IMR-90 (cell line): Measurements from ENCODE around the gene TEX14. TPM values are rescaled to one million over a fixed set of nuclear protein-coding genes. Genes with fewer than 3 reads are reported as not detected.

Source experiments
- ATAC-seq: fragments of 200-7000 bp; cut with Tn5 transposase; 2 replicates; pipeline ENCODE4 v1.9.1; 2020; ENCODE audit warnings: low read depth, mild to moderate bottlenecking, moderate library complexity
- BruUV-seq: library from RNA; stranded (reverse); fragments of 400-500 nt; replicated peaks from 2 replicates; lab custom pipeline; 2021; lab: Mats Ljungman, UMichigan
- CTCF ChIA-PET: fragments of 300-600 bp; formaldehyde crosslinking; extraction: SDS; loops from one replicate; lab custom pipeline; 2021; ENCODE audit warnings: antibody characterized with exemption; lab: Yijun Ruan, JAX
- POLR2A ChIA-PET: fragments of 300-600 bp; sonication (Branson Sonifier 250); formaldehyde crosslinking; loops from one replicate; lab custom pipeline; 2022; ENCODE audit warnings: antibody characterized with exemption; ENCODE audit not compliant: unreplicated experiment; lab: Charles Lee
- DNase-seq: peaks from one replicate; pipeline ENCODE4 v3.0.0; 2013
- H2AFZ ChIP-seq: replicated peaks from 2 replicates; pipeline ENCODE3; 2013; ENCODE audit warnings: low read length, mild to moderate bottlenecking; ENCODE audit not compliant: poor library complexity
- H2AK5ac ChIP-seq: 2 replicates; pipeline ENCODE4 v1.6.1; 2013; ENCODE audit warnings: low read depth, low read length, inconsistent platforms
- H2AK9ac ChIP-seq: replicated peaks from 2 replicates; pipeline ENCODE3; 2013; ENCODE audit warnings: mild to moderate bottlenecking, low read depth, low read length, moderate library complexity; ENCODE audit not compliant: poor library complexity
- H2BK120ac ChIP-seq: 2 replicates; pipeline ENCODE4 v1.6.1; 2013; ENCODE audit warnings: low read depth, low read length, inconsistent platforms
- H2BK15ac ChIP-seq: 3 replicates; pipeline ENCODE4 v1.6.1; 2013; ENCODE audit warnings: low read depth, low read length, inconsistent platforms
- H2BK20ac ChIP-seq: 2 replicates; pipeline ENCODE4 v1.6.1; 2013; ENCODE audit warnings: low read depth, mild to moderate bottlenecking, inconsistent platforms, low read length, moderate library complexity
- H2BK5ac ChIP-seq: 2 replicates; pipeline ENCODE4 v1.6.1; 2013; ENCODE audit warnings: mild to moderate bottlenecking, low read depth, low read length, inconsistent platforms; ENCODE audit not compliant: poor library complexity, severe bottlenecking
- H3K14ac ChIP-seq: replicated peaks from 2 replicates; pipeline ENCODE4 v1.6.1; 2013; ENCODE audit warnings: low read depth, low read length, inconsistent platforms
- H3K18ac ChIP-seq: 2 replicates; pipeline ENCODE4 v1.6.1; 2013; ENCODE audit warnings: low read depth, low read length, control low read depth
- H3K23ac ChIP-seq: 2 replicates; pipeline ENCODE4 v1.6.1; 2013; ENCODE audit warnings: low read depth, low read length, inconsistent platforms
- H3K27ac ChIP-seq: 2 replicates; pipeline ENCODE4 v1.5.1; 2013; ENCODE audit warnings: mild to moderate bottlenecking, control low read depth, low read length; ENCODE audit not compliant: insufficient read depth
- H3K27me3 ChIP-seq: 2 replicates; pipeline ENCODE4 v1.6.1; 2013; ENCODE audit warnings: low read length; ENCODE audit not compliant: control insufficient read depth, insufficient read depth
- H3K36me3 ChIP-seq: 2 replicates; pipeline ENCODE4 v1.6.1; 2013; ENCODE audit warnings: low read length, mixed read lengths; ENCODE audit not compliant: control insufficient read depth, insufficient read depth
- H3K4ac ChIP-seq: 2 replicates; pipeline ENCODE4 v1.6.1; 2013; ENCODE audit warnings: low read depth, low read length, inconsistent platforms
- H3K4me1 ChIP-seq: 2 replicates; pipeline ENCODE4 v1.6.1; 2013; ENCODE audit warnings: low read length, mixed read lengths; ENCODE audit not compliant: control insufficient read depth, insufficient read depth
- H3K4me2 ChIP-seq: 2 replicates; pipeline ENCODE4 v1.6.1; 2013; ENCODE audit warnings: low read depth, mild to moderate bottlenecking, control low read depth, low read length, moderate library complexity
- H3K4me3 ChIP-seq: 2 replicates; pipeline ENCODE4 v1.5.1; 2013; ENCODE audit warnings: low read depth, mild to moderate bottlenecking, control low read depth, low read length, moderate library complexity; ENCODE audit not compliant: insufficient read depth
- H3K56ac ChIP-seq: 2 replicates; pipeline ENCODE4 v1.6.1; 2013; ENCODE audit warnings: low read length, inconsistent platforms; ENCODE audit not compliant: insufficient read depth; ENCODE audit errors: extremely low read depth
- H3K79me1 ChIP-seq, 2 experiments: 2 replicates each; pipeline ENCODE4 v1.6.1; 2013; ENCODE audit warnings: low read length in 2 of 2, inconsistent platforms in 1 of 2, low read depth in 1 of 2
- H3K9ac ChIP-seq: 2 replicates; pipeline ENCODE4 v1.6.1; 2013; ENCODE audit warnings: low read depth, low read length, control low read depth
- H3K9me1 ChIP-seq: 2 replicates; pipeline ENCODE4 v1.6.1; 2013; ENCODE audit warnings: low read length, inconsistent platforms; ENCODE audit not compliant: insufficient read depth
- H3K9me3 ChIP-seq: 2 replicates; pipeline ENCODE4 v1.6.1; 2013; ENCODE audit warnings: low read length; ENCODE audit not compliant: control insufficient read depth, insufficient read depth
- H4K20me1 ChIP-seq: 2 replicates; pipeline ENCODE4 v1.6.1; 2013; ENCODE audit warnings: low read length, inconsistent platforms; ENCODE audit not compliant: insufficient read depth
- H4K5ac ChIP-seq: 2 replicates; pipeline ENCODE4 v1.6.1; 2013; ENCODE audit warnings: mild to moderate bottlenecking, low read depth, low read length, control low read depth
- H4K8ac ChIP-seq, 2 experiments: 2 replicates each; pipeline ENCODE4 v1.6.1; 2013; ENCODE audit warnings: low read depth in 2 of 2, low read length in 2 of 2, control low read depth in 1 of 2, inconsistent platforms in 1 of 2
- H4K91ac ChIP-seq: 2 replicates; pipeline ENCODE4 v1.6.1; 2013; ENCODE audit warnings: low read depth, low read length, inconsistent platforms; ENCODE audit not compliant: insufficient read depth
- BHLHE40 ChIP-seq: fragments of 150-350 bp; IDR thresholded peaks from 2 replicates; pipeline ENCODE4 v1.6.1; 2016; ENCODE audit warnings: mild to moderate bottlenecking, low read depth, low read length
- CEBPB ChIP-seq: IDR thresholded peaks from 2 replicates; pipeline ENCODE4 v1.6.1; 2012; ENCODE audit warnings: low read depth, low read length, improper control_type of control experiment
- CHD1 ChIP-seq: IDR thresholded peaks from 2 replicates; pipeline ENCODE4 v1.6.1; 2012; ENCODE audit warnings: low read depth, low read length, improper control_type of control experiment
- CTCF ChIP-seq: conservative IDR thresholded peaks from 2 replicates; pipeline ENCODE4 v1.5.1; 2012; ENCODE audit warnings: mild to moderate bottlenecking, low read depth, low read length, improper control_type of control experiment
- ELK1 ChIP-seq: fragments of 150-350 bp; IDR thresholded peaks from 2 replicates; pipeline ENCODE4 v1.6.1; 2016; ENCODE audit warnings: low read depth, mild to moderate bottlenecking, low read length, moderate library complexity, borderline replicate concordance
- MAFK ChIP-seq: IDR thresholded peaks from 2 replicates; pipeline ENCODE4 v1.6.1; 2012; ENCODE audit warnings: low read depth, low read length, improper control_type of control experiment
- NFE2L2 ChIP-seq: fragments of 150-350 bp; IDR thresholded peaks from 2 replicates; pipeline ENCODE4 v1.6.1; 2016; ENCODE audit warnings: low read depth, mild to moderate bottlenecking, low read length
- POLR2A ChIP-seq: IDR thresholded peaks from 2 replicates; pipeline ENCODE4 v1.6.1; 2012; ENCODE audit warnings: mild to moderate bottlenecking, low read depth, low read length
- RAD21 ChIP-seq: IDR thresholded peaks from 2 replicates; pipeline ENCODE4 v1.6.1; 2012; ENCODE audit warnings: low read length, improper control_type of control experiment
- RCOR1 ChIP-seq: IDR thresholded peaks from 2 replicates; pipeline ENCODE4 v1.6.1; 2012; ENCODE audit warnings: mild to moderate bottlenecking, low read length, improper control_type of control experiment; ENCODE audit not compliant: insufficient replicate concordance
- RFX5 ChIP-seq: IDR thresholded peaks from 2 replicates; pipeline ENCODE4 v1.8.0; 2012; ENCODE audit warnings: low read depth, mild to moderate bottlenecking, low read length, moderate library complexity
- SMC3 ChIP-seq: fragments of 150-350 bp; IDR thresholded peaks from 2 replicates; pipeline ENCODE4 v1.6.1; 2016; ENCODE audit warnings: low read depth, mild to moderate bottlenecking, antibody characterized with exemption, low read length, moderate library complexity
- USF2 ChIP-seq: fragments of 150-350 bp; IDR thresholded peaks from 2 replicates; pipeline ENCODE4 v1.6.1; 2017; ENCODE audit warnings: mild to moderate bottlenecking, antibody characterized with exemption, low read length, low read depth
- WGBS, 2 experiments: methylation state at CpG; one replicate each; pipeline versions ENCODE4 v1.1.5 to v1.1.7; 2013; ENCODE audit warnings: missing lambda C conversion rate in 2 of 2; ENCODE audit not compliant: insufficient read length in 1 of 2; ENCODE audit errors: extremely low coverage in 2 of 2; 5-methylcytosine and 5-hydroxymethylcytosine counted together
- dilution Hi-C: fragments of 300-500 bp; cut with HindIII; formaldehyde crosslinking; loops from one replicate; pipeline ENCODE4 v1.14.3; 2018; ENCODE audit warnings: low sequenced_read_pairs; ENCODE audit not compliant: unreplicated experiment
- in situ Hi-C: fragments of 300-500 bp; cut with MboI; formaldehyde crosslinking; loops from 3 replicates; pipeline ENCODE4 v1.14.3; 2019; ENCODE audit warnings: low sequenced_read_pairs, inconsistent platforms, mixed read lengths
- intact Hi-C: fragments of 100-400 bp; cut with micrococcal nuclease; formaldehyde crosslinking; loops from 2 replicates; pipeline ENCODE4 v1.10.0; 2022
- polyA plus RNA-seq, 3 experiments: library from polyadenylated mRNA; depleted of rRNA; stranded (reverse); fragments of >200 nt; gene quantifications; 2 replicates each; pipeline ENCODE4 v1.2.3, GENCODE V29; 2012; ENCODE audit warnings: low replicate concordance in 1 of 3
- total RNA-seq: library from RNA; depleted of rRNA; stranded (reverse); fragments of >200 nt; gene quantifications from 2 replicates; pipeline ENCODE4 v1.2.3, GENCODE V29; 2012

Gene TEX14
- total and polyA plus RNA-seq, 2 of the 4 experiments (the other 2 are of a cell fraction) = not detected

- H3K4ac ChIP-seq = no peak overlapping the region
- H3K9me1 ChIP-seq = no peaks in the 10 kb centered on the region
- no peak overlapping the region for H2AK5ac ChIP-seq
- H2BK15ac ChIP-seq = no peak overlapping the region
- no peak overlapping the region for H2AFZ ChIP-seq
- no CpG with 5 or more reads among the region's 1 CpG for WGBS, 2 experiments
- no peak overlapping the region for H3K14ac ChIP-seq
- no peak overlapping the region for H3K4me2 ChIP-seq
- no peak overlapping the region for H4K8ac ChIP-seq
- H3K9me3 ChIP-seq = no peaks in the 10 kb centered on the region
- DNase-seq (no peak), ATAC-seq (no peak)
- H2AK9ac ChIP-seq = no peak overlapping the region
- no peak overlapping the region for H2BK120ac ChIP-seq
- dilution Hi-C loops (no loop called here), in situ Hi-C loops (no loop called here), intact Hi-C loops (no loop called here)
- H4K20me1 ChIP-seq = no peaks in the 10 kb centered on the region
- no peaks in the 10 kb centered on the region for H3K79me1 ChIP-seq
- H2BK20ac ChIP-seq = no peak overlapping the region
- no peak overlapping the region for H3K56ac ChIP-seq
- H4K5ac ChIP-seq = no peak overlapping the region
- BruUV-seq = no TSS peak
- TF ChIP-seq NFE2L2 = no peak
- no peak for TF ChIP-seq RFX5
- TF ChIP-seq MAFK = no peak
- no peak for TF ChIP-seq USF2
- TF ChIP-seq RCOR1 = no peak
- TF ChIP-seq SMC3 = no peak
- TF ChIP-seq POLR2A = no peak
- TF ChIP-seq ELK1 = no peak
- TF ChIP-seq RAD21 = no peak
- no peak for TF ChIP-seq BHLHE40
- no peak for TF ChIP-seq CHD1
- TF ChIP-seq CEBPB = no peak
- TF ChIP-seq CTCF = no peak
- H2BK5ac ChIP-seq = no peak overlapping the region
- ChIA-PET CTCF (no interaction called here), POLR2A (no interaction called here)
- H3K36me3 ChIP-seq = peaks cover 5% of the 10 kb centered on the region; the same call in 1 of the 2 replicates
- no peak overlapping the region for H4K91ac ChIP-seq
- H3K9ac ChIP-seq = no peak overlapping the region
- H3K18ac ChIP-seq = no peak overlapping the region
- H3K4me1 ChIP-seq = no peaks in the 10 kb centered on the region
- no peak overlapping the region for H3K4me3 ChIP-seq
- H3K27me3 ChIP-seq = no peaks in the 10 kb centered on the region
- no peak overlapping the region for H3K27ac ChIP-seq
- H3K23ac ChIP-seq = no peak overlapping the region
These were observed 30.4 kb upstream of the TEX14 start for GRCh38 chr17:58722274-58722673.
